ENCODE measurements around the gene EVI2B.

DNA sequence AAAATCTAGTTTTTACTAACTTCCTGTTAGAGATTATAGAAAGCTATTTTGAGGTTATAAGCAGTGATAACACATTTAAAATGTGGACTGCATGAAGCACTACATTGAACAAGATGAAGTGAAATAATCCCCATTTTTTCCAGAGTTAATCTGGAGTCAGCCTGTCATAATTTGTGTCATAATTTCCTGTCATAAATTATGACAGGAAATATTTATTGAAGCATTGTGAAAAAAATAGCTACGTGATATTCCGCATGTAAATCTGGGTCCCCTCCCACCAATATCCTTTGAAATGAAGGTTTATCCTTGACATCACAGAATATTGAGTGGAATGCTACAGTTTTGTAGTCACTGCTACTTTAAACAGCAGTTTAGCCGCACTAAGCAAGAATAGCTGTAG, 56.9 kb downstream of the EVI2B start:
- TF ChIP-seq, protein P1, sequence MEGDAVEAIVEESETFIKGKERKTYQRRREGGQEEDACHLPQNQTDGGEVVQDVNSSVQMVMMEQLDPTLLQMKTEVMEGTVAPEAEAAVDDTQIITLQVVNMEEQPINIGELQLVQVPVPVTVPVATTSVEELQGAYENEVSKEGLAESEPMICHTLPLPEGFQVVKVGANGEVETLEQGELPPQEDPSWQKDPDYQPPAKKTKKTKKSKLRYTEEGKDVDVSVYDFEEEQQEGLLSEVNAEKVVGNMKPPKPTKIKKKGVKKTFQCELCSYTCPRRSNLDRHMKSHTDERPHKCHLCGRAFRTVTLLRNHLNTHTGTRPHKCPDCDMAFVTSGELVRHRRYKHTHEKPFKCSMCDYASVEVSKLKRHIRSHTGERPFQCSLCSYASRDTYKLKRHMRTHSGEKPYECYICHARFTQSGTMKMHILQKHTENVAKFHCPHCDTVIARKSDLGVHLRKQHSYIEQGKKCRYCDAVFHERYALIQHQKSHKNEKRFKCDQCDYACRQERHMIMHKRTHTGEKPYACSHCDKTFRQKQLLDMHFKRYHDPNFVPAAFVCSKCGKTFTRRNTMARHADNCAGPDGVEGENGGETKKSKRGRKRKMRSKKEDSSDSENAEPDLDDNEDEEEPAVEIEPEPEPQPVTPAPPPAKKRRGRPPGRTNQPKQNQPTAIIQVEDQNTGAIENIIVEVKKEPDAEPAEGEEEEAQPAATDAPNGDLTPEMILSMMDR (IDR thresholded peaks at IDR 0.05) = no peak
- no peak for TF ChIP-seq ZFX (IDR thresholded peaks at IDR 0.05; ENCODE audit: borderline replicate concordance)

Measured in 22Rv1 (cell line).